OCI-LY7 (cell line): ENCODE measurements around the gene SF3B5. TPM values are rescaled to one million over a fixed set of nuclear protein-coding genes. Genes with fewer than 3 reads are reported as not detected.

Experiments
- BruUV-seq: library from RNA; stranded (reverse); fragments of 400-500 nt; replicated peaks from 2 replicates; lab custom pipeline; 2021; lab: Mats Ljungman, UMichigan
- CTCF ChIA-PET: fragments of 300-600 bp; sonication (Branson Sonifier 250); formaldehyde crosslinking; loops from one replicate; lab custom pipeline; 2022; ENCODE audit warnings: antibody characterized with exemption; ENCODE audit not compliant: unreplicated experiment; lab: Charles Lee
- POLR2A ChIA-PET: fragments of 300-600 bp; sonication (Branson Sonifier 250); formaldehyde crosslinking; loops from one replicate; lab custom pipeline; 2022; ENCODE audit warnings: antibody characterized with exemption; lab: Charles Lee
- DNase-seq: peaks from one replicate; pipeline ENCODE4 v3.0.0-alpha.2; 2015; ENCODE audit warnings: low spot score
- H2AFZ ChIP-seq: fragments of 200-600 bp; sonication (generic), shearing (Covaris generic); 2 replicates; pipeline ENCODE4 v1.6.1; 2014; ENCODE audit warnings: mild to moderate bottlenecking, antibody characterized with exemption, low read length, moderate library complexity
- H3K27ac ChIP-seq: fragments of 200-600 bp; sonication (generic); 2 replicates; pipeline ENCODE4 v1.5.1; 2014; ENCODE audit warnings: mixed run types, low read depth, mild to moderate bottlenecking, moderate library complexity, low read length, inconsistent platforms; ENCODE audit not compliant: poor library complexity, severe bottlenecking
- H3K36me3 ChIP-seq: fragments of 200-600 bp; sonication (generic); 2 replicates; pipeline ENCODE4 v1.6.1; 2014; ENCODE audit warnings: mild to moderate bottlenecking, antibody characterized with exemption, low read length, moderate library complexity, mixed read lengths; ENCODE audit not compliant: insufficient read depth
- H3K4me1 ChIP-seq: fragments of 200-600 bp; sonication (generic); 2 replicates; pipeline ENCODE4 v1.5.1; 2014; ENCODE audit warnings: mild to moderate bottlenecking, low read length; ENCODE audit not compliant: insufficient read depth, poor library complexity, severe bottlenecking
- H3K4me2 ChIP-seq: fragments of 200-600 bp; sonication (generic); 2 replicates; pipeline ENCODE4 v1.6.1; 2014; ENCODE audit warnings: mild to moderate bottlenecking, low read length
- H3K4me3 ChIP-seq: fragments of 200-600 bp; sonication (generic); 2 replicates; pipeline ENCODE4 v1.5.1; 2014; ENCODE audit warnings: mild to moderate bottlenecking, low read depth, low read length; ENCODE audit not compliant: poor library complexity, severe bottlenecking
- H3K79me2 ChIP-seq: fragments of 200-600 bp; sonication (generic); 2 replicates; pipeline ENCODE4 v1.6.1; 2016; ENCODE audit warnings: low read depth, mild to moderate bottlenecking, low read length, moderate library complexity, mixed read lengths; ENCODE audit not compliant: insufficient read depth
- H3K9me2 ChIP-seq: fragments of 200-600 bp; sonication (generic); 2 replicates; pipeline ENCODE4 v1.6.1; 2016; ENCODE audit warnings: mild to moderate bottlenecking, low read length, mixed read lengths; ENCODE audit not compliant: insufficient read depth
- H3K9me3 ChIP-seq: fragments of 200-600 bp; sonication (generic); 2 replicates; pipeline ENCODE4 v1.6.1; 2014; ENCODE audit warnings: mild to moderate bottlenecking, mixed run types, low read length, mixed read lengths
- H4K20me1 ChIP-seq: fragments of 200-600 bp; sonication (generic); 2 replicates; pipeline ENCODE4 v1.6.1; 2014; ENCODE audit warnings: mild to moderate bottlenecking, antibody characterized with exemption, low read length, moderate library complexity, mixed read lengths; ENCODE audit not compliant: insufficient read depth
- EZH2phosphoT487 ChIP-seq: fragments of 200-600 bp; sonication (generic); IDR thresholded peaks from 2 replicates; pipeline ENCODE4 v1.6.1; 2018; ENCODE audit warnings: low read depth, borderline replicate concordance, mild to moderate bottlenecking, mixed run types, antibody characterized with exemption, low read length, moderate library complexity, mixed read lengths
- intact Hi-C: fragments of 100-400 bp; cut with micrococcal nuclease; formaldehyde crosslinking; loops from one replicate; pipeline ENCODE4 v1.10.0; 2022; ENCODE audit not compliant: unreplicated experiment
- total RNA-seq, 2 experiments: library from RNA; depleted of rRNA in 1 of 2; stranded (reverse); fragments of >200 nt in 1 of 2; shearing (Covaris generic) in 1 of 2; gene quantifications; 2 replicates each; pipeline ENCODE4 v1.2.3, GENCODE V29; 2014 to 2022
- TF ChIP-seq, protein P1 (sequence below): fragments of 200-600 bp; sonication (generic); conservative IDR thresholded peaks from 2 replicates; pipeline ENCODE4 v1.5.1; 2014; ENCODE audit warnings: mild to moderate bottlenecking, antibody characterized with exemption, low read length, moderate library complexity, mixed read lengths

The SF3B5 gene
- total RNA-seq, 2 experiments from 2014 or later = 135 to 187 TPM

DNA sequence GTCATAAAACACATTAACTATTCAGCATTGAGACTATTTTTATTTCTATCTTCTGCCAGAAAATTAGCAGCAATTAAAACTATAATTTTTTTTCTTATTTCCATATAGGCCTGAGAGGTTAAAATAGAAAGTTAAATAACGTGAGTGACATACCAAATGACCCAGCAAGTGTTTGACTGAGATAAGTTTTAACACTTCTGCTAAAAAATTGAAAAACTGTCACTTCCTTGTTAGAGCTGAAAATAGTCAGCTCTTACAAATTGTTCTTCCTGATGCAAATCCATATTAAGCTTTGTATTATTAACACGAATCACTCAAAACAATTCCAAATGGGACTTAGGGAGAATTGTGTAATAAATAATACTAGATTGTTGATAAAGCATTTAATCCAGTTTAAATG lies 28.5 kb upstream of the SF3B5 start:
- TF ChIP-seq EZH2phosphoT487 = no peak
- TF ChIP-seq, protein P1, sequence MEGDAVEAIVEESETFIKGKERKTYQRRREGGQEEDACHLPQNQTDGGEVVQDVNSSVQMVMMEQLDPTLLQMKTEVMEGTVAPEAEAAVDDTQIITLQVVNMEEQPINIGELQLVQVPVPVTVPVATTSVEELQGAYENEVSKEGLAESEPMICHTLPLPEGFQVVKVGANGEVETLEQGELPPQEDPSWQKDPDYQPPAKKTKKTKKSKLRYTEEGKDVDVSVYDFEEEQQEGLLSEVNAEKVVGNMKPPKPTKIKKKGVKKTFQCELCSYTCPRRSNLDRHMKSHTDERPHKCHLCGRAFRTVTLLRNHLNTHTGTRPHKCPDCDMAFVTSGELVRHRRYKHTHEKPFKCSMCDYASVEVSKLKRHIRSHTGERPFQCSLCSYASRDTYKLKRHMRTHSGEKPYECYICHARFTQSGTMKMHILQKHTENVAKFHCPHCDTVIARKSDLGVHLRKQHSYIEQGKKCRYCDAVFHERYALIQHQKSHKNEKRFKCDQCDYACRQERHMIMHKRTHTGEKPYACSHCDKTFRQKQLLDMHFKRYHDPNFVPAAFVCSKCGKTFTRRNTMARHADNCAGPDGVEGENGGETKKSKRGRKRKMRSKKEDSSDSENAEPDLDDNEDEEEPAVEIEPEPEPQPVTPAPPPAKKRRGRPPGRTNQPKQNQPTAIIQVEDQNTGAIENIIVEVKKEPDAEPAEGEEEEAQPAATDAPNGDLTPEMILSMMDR = no peak
- BruUV-seq = no TSS peak
- H4K20me1 ChIP-seq = no peaks in the 10 kb centered on the region
- no peak overlapping the region for H2AFZ ChIP-seq
- H3K4me3 ChIP-seq = no peak overlapping the region
- intact Hi-C loops = no loop called here
- H3K9me2 ChIP-seq = no peaks in the 10 kb centered on the region
- ChIA-PET POLR2A (interaction anchor here (0.5 to 2.0 kb wide), 9 partner anchors 9 to 1650 kb away, joined by 3 to 7 read pairs (median 3); no protein-coding TSS in a partner anchor), CTCF (no interaction called here)
- H3K4me2 ChIP-seq = no peak overlapping the region
- no peak for DNase-seq
- H3K36me3 ChIP-seq = no peaks in the 10 kb centered on the region
- H3K9me3 ChIP-seq = no peaks in the 10 kb centered on the region
- H3K79me2 ChIP-seq = no peaks in the 10 kb centered on the region
- H3K4me1 ChIP-seq = no peaks in the 10 kb centered on the region
- H3K27ac ChIP-seq = no peak overlapping the region

DNA sequence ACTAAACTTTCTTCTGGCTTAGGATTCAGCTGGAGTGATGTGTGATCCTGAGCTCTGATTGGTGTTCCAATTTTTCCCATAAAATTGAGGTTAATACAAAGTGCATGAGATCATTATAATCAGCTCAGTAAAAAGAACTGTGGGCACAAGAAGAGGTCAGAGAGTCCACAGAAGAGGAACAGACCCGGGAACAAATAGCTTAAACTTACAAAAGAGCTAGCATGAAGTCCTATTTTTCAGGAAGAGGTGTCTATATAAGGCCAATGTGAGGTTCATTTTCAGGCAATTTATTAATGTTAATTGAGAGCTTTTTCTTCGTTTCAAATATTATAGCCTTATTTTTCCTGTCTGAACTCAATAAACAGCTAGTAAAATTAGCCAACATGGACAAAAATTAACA lies 28.0 kb upstream of the SF3B5 start:
- POLR2A ChIA-PET = interaction anchor here (0.5 to 2.0 kb wide), 9 partner anchors 9 to 1650 kb away, joined by 3 to 7 read pairs (median 3); no protein-coding TSS in a partner anchor
- H2AFZ ChIP-seq = no peak overlapping the region
- H3K36me3 ChIP-seq = no peaks in the 10 kb centered on the region

DNA sequence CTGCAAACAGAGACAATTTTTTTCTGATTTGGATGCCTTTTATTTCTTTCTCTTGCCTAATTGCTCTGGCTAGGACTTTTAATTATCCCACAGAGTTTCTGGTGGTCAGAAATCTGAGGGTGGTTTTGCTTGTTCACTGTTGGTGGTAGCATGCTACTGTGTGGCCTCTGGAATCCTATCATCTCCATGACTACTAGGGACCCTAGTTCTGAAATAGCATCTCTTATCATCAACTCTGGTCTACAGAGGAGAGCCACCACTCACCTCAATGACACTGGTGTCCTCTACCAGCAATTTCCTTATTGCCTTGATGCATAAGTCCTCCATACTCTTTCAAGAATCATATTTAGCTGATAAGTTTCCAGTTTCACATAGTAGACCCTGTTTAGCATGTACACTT lies 27.5 kb upstream of the SF3B5 start:
- H3K4me3 ChIP-seq = no peak overlapping the region
- no peak overlapping the region for H3K27ac ChIP-seq
- H3K9me3 ChIP-seq = no peaks in the 10 kb centered on the region
- H3K9me2 ChIP-seq = no peaks in the 10 kb centered on the region
- TF ChIP-seq EZH2phosphoT487 = no peak
- TF ChIP-seq, protein P1 = no peak
- H3K4me2 ChIP-seq = no peak overlapping the region
- no peaks in the 10 kb centered on the region for H3K79me2 ChIP-seq
- no peaks in the 10 kb centered on the region for H3K36me3 ChIP-seq
- no peaks in the 10 kb centered on the region for H3K4me1 ChIP-seq
- intact Hi-C loops = no loop called here
- no peaks in the 10 kb centered on the region for H4K20me1 ChIP-seq
- no TSS peak for BruUV-seq
- CTCF ChIA-PET = no interaction called here
- POLR2A ChIA-PET = interaction anchor here (1.0 to 2.0 kb wide), 3 partner anchors 8 to 191 kb away, joined by 3 to 7 read pairs (median 6); no protein-coding TSS in a partner anchor
- H2AFZ ChIP-seq = no peak overlapping the region
- no peak for DNase-seq

More for the DNA sequence above, 28.0 kb upstream of the SF3B5 start:
- no peaks in the 10 kb centered on the region for H3K4me1 ChIP-seq
- H3K4me2 ChIP-seq = no peak overlapping the region
- no peaks in the 10 kb centered on the region for H3K79me2 ChIP-seq
- no peaks in the 10 kb centered on the region for H4K20me1 ChIP-seq
- no peaks in the 10 kb centered on the region for H3K9me3 ChIP-seq
- TF ChIP-seq, protein P1 = no peak
- no peak for TF ChIP-seq EZH2phosphoT487
- CTCF ChIA-PET = no interaction called here
- H3K4me3 ChIP-seq = no peak overlapping the region
- intact Hi-C loops = no loop called here
- H3K9me2 ChIP-seq = no peaks in the 10 kb centered on the region
- no peak overlapping the region for H3K27ac ChIP-seq
- no peak for DNase-seq
- no TSS peak for BruUV-seq
